Stimulated activated CD4-positive, alpha-beta T cell treated with anti-CD3 and anti-CD28 coated beads, Interleukin-15, amount 100 ng/mL, for 48 hours (primary cell): ENCODE measurements around the gene MRGPRE.

Experiments
- DNase-seq, 2 donors: peaks; one replicate each; pipeline ENCODE4 v3.0.0-alpha.2; 2020; ENCODE audit warnings: low read depth in 2 of 2

MRGPRE gene

GRCh38 chr11:3196161-3197043 lies 35.8 kb downstream of the MRGPRE start:
- no peak for DNase-seq

- no peak for DNase-seq
Measured at GRCh38 chr11:3195251-3196160, 36.7 kb downstream of the MRGPRE start.

GRCh38 chr11:3194016-3194816 lies 38.0 kb downstream of the MRGPRE start:
- DNase-seq: no peak

- DNase-seq: no peak
Measured at GRCh38 chr11:3193373-3194015, 38.7 kb downstream of the MRGPRE start.

GRCh38 chr11:3192511-3193372 lies 39.5 kb downstream of the MRGPRE start:
- no peak for DNase-seq

- no peak for DNase-seq
Measured at GRCh38 chr11:3191586-3192324, 40.5 kb downstream of the MRGPRE start.

- no peak for DNase-seq
Measured at GRCh38 chr11:3190600-3190999, 41.6 kb downstream of the MRGPRE start.

- DNase-seq: no peak
Measured at GRCh38 chr11:3189886-3190583, 42.2 kb downstream of the MRGPRE start.

- DNase-seq: no peak
Measured at GRCh38 chr11:3189196-3189843, 42.9 kb downstream of the MRGPRE start.

- DNase-seq: no peak
Measured at GRCh38 chr11:3188496-3189195, 43.6 kb downstream of the MRGPRE start.

GRCh38 chr11:3186166-3186953 lies 45.9 kb downstream of the MRGPRE start:
- no peak for DNase-seq

- DNase-seq: no peak
Measured at GRCh38 chr11:3184732-3185347, 47.4 kb downstream of the MRGPRE start.

GRCh38 chr11:3183523-3183922 lies 48.7 kb downstream of the MRGPRE start:
- DNase-seq: no peak

GRCh38 chr11:3182462-3182852 lies 49.8 kb downstream of the MRGPRE start:
- DNase-seq: no peak

GRCh38 chr11:3181725-3182461 lies 50.3 kb downstream of the MRGPRE start:
- DNase-seq: no peak

GRCh38 chr11:3180869-3181268 lies 51.3 kb downstream of the MRGPRE start:
- no peak for DNase-seq
